Measurements from ENCODE around the gene GRAMD1B. TPM values are rescaled to one million over a fixed set of nuclear protein-coding genes. Genes with fewer than 3 reads are reported as not detected.

Gene GRAMD1B
- total and polyA plus RNA-seq, 4 donors, result 0.79 to 5.4 (median 4.6) TPM

DNA sequence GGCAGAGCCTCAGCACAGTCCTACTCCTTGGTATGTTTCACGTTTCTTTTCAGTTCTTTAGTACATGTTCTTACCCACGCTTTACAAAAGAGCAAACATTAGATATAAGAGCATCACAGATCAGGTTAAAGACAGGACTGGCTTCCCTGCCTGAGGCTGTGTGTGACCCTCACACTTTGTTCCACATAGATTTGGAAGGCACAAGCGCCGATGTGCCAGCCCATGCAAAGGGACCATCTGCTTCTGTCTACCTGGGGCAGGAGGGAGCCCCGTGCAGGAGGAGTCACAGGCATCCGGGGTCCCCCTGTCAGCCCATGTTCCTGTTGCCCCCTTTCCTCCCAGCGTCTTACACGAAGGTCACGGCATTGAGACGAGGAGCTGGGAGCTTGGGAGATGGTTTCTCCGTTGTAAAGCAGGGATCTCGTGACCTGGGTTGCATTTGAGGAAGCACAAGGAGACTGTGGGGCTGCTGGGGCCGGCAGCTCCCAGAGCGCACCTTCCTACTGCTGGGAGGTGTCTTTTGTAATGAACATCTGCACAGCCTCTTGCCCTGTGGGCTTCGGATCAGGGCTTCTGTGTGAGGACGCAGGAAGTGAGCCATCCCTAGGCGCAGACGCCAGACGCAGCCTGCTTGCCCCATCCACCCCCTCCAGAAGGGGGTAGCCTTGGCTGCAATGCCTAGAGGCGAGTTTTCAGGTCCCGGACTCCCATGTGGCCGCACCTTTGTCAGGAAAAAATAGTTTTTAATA is 151.8 kb downstream of the GRAMD1B start:
- Histone ChIP-seq H3K27ac (ENCODE audit: low read depth in 1 of 2, low read length in 2 of 2) (no peak overlapping the region), H3K27me3 (ENCODE audit: control insufficient read depth in 1 of 2, insufficient read depth in 2 of 2, low read length in 1 of 2) (no peaks in the 10 kb centered on the region), H3K4me1 (ENCODE audit: control insufficient read depth in 1 of 2, insufficient read depth in 2 of 2, low read length in 2 of 2) (no peaks in the 10 kb centered on the region), H3K9me3 (ENCODE audit: control insufficient read depth, low read length) (no peaks in the 10 kb centered on the region), H3K4me3 (ENCODE audit: low read length in 2 of 2) (no peak overlapping the region), H3K36me3 (ENCODE audit: control insufficient read depth in 1 of 2, insufficient read depth in 2 of 2, low read length in 1 of 2) (no peaks in the 10 kb centered on the region)
- ATAC-seq (ENCODE audit: low FRiP score) (no peak), DNase-seq (no peak)
- intact Hi-C loops (cut with DNase I), result loop anchor here in 1 of 2 donors (5.0 kb wide), 1 partner anchor 130 kb away; no protein-coding TSS in a partner anchor
- WGBS, 2 donors, result 89 to 91% methylated on average over 22 of the region's 22 CpGs

DNA sequence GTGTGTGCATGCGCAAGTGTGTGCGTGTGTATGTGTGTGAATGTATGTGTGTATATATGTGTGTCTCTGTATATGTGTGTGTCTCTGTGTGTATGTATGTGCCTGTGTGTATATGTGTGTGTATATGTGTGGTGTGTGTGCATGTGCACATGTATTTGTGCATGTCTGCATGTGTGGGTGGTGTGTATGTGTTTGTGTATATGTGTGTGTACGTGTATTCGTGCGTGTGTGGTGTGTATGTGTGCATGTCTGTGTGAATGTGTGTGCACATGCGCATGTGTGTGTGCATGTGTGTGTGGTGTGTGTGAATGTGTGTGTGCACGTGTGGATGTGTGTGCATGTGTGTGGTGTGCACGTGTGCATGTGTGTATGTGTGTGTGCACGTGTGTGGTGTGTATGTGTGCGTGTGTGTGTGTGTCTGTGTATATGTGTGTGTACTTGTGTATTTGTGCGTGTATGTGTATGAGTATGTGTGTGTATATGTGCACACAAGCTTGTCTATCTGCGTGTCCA is 153.0 kb downstream of the GRAMD1B start:
- no peak for DNase-seq
- Histone ChIP-seq H3K4me1 (ENCODE audit: control insufficient read depth in 1 of 2, insufficient read depth in 2 of 2, low read length in 2 of 2) (no peaks in the 10 kb centered on the region), H3K27ac (ENCODE audit: low read depth in 1 of 2, low read length in 2 of 2) (no peak overlapping the region), H3K4me3 (ENCODE audit: low read length in 2 of 2) (no peak overlapping the region), H3K27me3 (ENCODE audit: control insufficient read depth in 1 of 2, insufficient read depth in 2 of 2, low read length in 1 of 2) (no peaks in the 10 kb centered on the region), H3K36me3 (ENCODE audit: control insufficient read depth in 1 of 2, insufficient read depth in 2 of 2, low read length in 1 of 2) (no peaks in the 10 kb centered on the region), H3K9me3 (ENCODE audit: control insufficient read depth, low read length) (no peaks in the 10 kb centered on the region)
- 90 to 93% methylated on average over 12 of the region's 12 CpGs for WGBS, 2 donors
- ATAC-seq (ENCODE audit: low FRiP score), result no peak
- intact Hi-C loops (cut with DNase I), result loop anchor here in 1 of 2 donors (5.0 kb wide), 1 partner anchor 129 kb away; no protein-coding TSS in a partner anchor

DNA sequence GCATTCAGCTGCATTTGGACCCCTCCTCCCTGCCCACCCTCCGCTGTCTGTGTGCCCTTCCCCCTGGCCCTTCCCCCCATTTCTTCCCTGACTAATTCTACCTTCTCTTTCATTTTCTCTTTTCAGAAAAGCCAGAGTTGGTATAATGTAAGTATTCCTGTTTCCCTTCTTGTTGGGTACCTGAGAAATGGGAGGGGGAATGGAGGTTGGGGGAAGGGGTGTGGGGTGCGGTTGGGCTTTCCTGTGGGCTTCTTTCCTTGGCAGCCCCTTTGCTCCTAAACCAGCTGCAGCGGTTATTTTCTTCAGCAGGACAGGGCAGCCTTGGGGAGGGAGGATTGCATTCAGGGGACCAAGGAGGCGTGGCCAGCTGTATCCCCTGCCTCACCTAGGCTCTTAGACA is 154.1 kb downstream of the GRAMD1B start:
- intact Hi-C loops (cut with DNase I), result loop anchor here in 1 of 2 donors (5.0 kb wide), 1 partner anchor 128 kb away; no protein-coding TSS in a partner anchor

DNA sequence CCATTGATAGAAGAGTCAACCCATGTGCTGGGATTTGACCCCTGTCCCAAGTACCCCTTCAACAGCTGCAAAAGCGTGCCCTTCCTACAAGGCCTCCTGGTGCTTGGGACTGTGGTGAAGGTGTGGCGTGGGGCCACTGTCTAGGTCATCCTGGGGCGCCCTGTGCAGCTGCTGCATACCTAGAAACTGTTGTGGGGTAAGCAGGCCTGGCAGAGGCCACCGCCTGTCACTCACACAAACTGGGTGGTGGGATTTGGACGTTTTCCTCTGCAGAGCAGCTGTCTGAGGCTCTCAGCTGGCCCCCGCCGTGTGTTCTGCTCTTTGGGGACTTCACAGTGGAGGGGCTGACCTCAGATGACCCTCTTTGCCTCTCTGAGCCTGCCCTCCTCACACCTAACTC is 154.7 kb downstream of the GRAMD1B start:
- no peaks in the 10 kb centered on the region for H3K27me3 ChIP-seq (ENCODE audit: control insufficient read depth in 1 of 2, insufficient read depth in 2 of 2, low read length in 1 of 2)
- ATAC-seq (ENCODE audit: low FRiP score) (no peak), DNase-seq (no peak)
- intact Hi-C loops (cut with DNase I), result loop anchor here in 1 of 2 donors (5.0 kb wide), 1 partner anchor 128 kb away; no protein-coding TSS in a partner anchor
- no peaks in the 10 kb centered on the region for H3K36me3 ChIP-seq (ENCODE audit: control insufficient read depth in 1 of 2, insufficient read depth in 2 of 2, low read length in 1 of 2)
- H3K4me3 ChIP-seq (ENCODE audit: low read length in 2 of 2), result no peak overlapping the region
- no peak overlapping the region for H3K27ac ChIP-seq (ENCODE audit: low read depth in 1 of 2, low read length in 2 of 2)
- no peaks in the 10 kb centered on the region for H3K9me3 ChIP-seq (ENCODE audit: control insufficient read depth, low read length)
- no peaks in the 10 kb centered on the region for H3K4me1 ChIP-seq (ENCODE audit: control insufficient read depth in 1 of 2, insufficient read depth in 2 of 2, low read length in 2 of 2)
- 79 to 88% methylated on average over 7 of the region's 7 CpGs for WGBS, 2 donors

More for the DNA sequence above, 154.1 kb downstream of the GRAMD1B start:
- Histone ChIP-seq H3K27ac (ENCODE audit: low read depth in 1 of 2, low read length in 2 of 2) (no peak overlapping the region), H3K27me3 (ENCODE audit: control insufficient read depth in 1 of 2, insufficient read depth in 2 of 2, low read length in 1 of 2) (no peaks in the 10 kb centered on the region), H3K36me3 (ENCODE audit: control insufficient read depth in 1 of 2, insufficient read depth in 2 of 2, low read length in 1 of 2) (no peaks in the 10 kb centered on the region), H3K9me3 (ENCODE audit: control insufficient read depth, low read length) (no peaks in the 10 kb centered on the region), H3K4me3 (ENCODE audit: low read length in 2 of 2) (no peak overlapping the region), H3K4me1 (ENCODE audit: control insufficient read depth in 1 of 2, insufficient read depth in 2 of 2, low read length in 2 of 2) (no peaks in the 10 kb centered on the region)
- ATAC-seq (ENCODE audit: low FRiP score) (no peak), DNase-seq (no peak)
- 97 to 100% methylated on average over 4 of the region's 4 CpGs for WGBS, 2 donors

DNA sequence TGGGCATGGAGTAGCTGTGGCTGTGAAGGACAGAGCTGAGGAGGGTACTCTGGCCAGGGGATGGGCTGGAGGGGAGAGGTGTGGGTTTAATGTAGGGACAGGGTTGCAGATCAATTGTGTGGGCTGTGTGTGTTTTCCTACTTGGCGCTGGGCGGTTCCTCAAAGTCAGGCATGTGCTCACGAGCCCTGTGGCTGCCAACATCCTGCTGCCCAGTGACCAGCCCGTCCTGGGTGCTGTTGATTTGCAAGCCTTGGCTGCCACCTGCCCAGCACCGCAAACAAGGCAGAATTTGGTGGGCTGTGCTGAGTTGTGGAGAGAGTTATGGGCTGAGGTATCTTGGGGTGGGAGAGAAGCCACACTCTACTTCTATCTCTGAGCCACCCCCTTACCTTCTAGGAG is 155.1 kb downstream of the GRAMD1B start:
- intact Hi-C loops (cut with DNase I), result no loop called here
- Histone ChIP-seq H3K9me3 (ENCODE audit: control insufficient read depth, low read length) (no peaks in the 10 kb centered on the region), H3K4me1 (ENCODE audit: control insufficient read depth in 1 of 2, insufficient read depth in 2 of 2, low read length in 2 of 2) (no peaks in the 10 kb centered on the region), H3K4me3 (ENCODE audit: low read length in 2 of 2) (no peak overlapping the region), H3K27me3 (ENCODE audit: control insufficient read depth in 1 of 2, insufficient read depth in 2 of 2, low read length in 1 of 2) (no peaks in the 10 kb centered on the region), H3K27ac (ENCODE audit: low read depth in 1 of 2, low read length in 2 of 2) (no peak overlapping the region), H3K36me3 (ENCODE audit: control insufficient read depth in 1 of 2, insufficient read depth in 2 of 2, low read length in 1 of 2) (no peaks in the 10 kb centered on the region)
- DNase-seq, result no peak
- 78% methylated on average over 5 of the region's 5 CpGs for WGBS, 2 donors
- no peak for ATAC-seq (ENCODE audit: low FRiP score)

DNA sequence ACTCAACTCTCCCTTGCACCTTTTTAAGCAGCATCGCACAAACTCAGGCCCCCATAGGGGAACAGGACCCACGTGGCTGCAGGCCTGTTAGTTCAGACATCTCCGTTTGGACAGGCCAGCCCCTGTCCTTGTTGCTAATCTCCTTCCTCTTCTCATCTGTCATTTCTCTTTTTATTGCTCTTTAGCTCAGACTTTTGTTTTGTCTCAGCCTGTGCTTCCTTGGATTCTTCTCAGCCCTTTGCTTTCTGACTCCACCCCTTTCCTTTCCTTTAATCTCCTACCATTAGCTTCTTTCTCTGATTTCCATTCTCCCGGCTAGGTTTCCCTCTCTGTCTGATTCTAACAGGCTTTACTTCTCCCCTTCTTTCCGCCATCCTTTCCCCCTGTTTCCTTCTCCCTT is 155.6 kb downstream of the GRAMD1B start:
- Histone ChIP-seq H3K4me3 (ENCODE audit: low read length in 2 of 2) (no peak overlapping the region), H3K36me3 (ENCODE audit: control insufficient read depth in 1 of 2, insufficient read depth in 2 of 2, low read length in 1 of 2) (no peaks in the 10 kb centered on the region), H3K27ac (ENCODE audit: low read depth in 1 of 2, low read length in 2 of 2) (no peak overlapping the region), H3K9me3 (ENCODE audit: control insufficient read depth, low read length) (no peaks in the 10 kb centered on the region), H3K27me3 (ENCODE audit: control insufficient read depth in 1 of 2, insufficient read depth in 2 of 2, low read length in 1 of 2) (no peaks in the 10 kb centered on the region), H3K4me1 (ENCODE audit: control insufficient read depth in 1 of 2, insufficient read depth in 2 of 2, low read length in 2 of 2) (no peaks in the 10 kb centered on the region)
- intact Hi-C loops (cut with DNase I), result no loop called here
- no peak for DNase-seq
- WGBS, 2 donors, result 78 to 79% methylated on average over 5 of the region's 5 CpGs
- no peak for ATAC-seq (ENCODE audit: low FRiP score)

DNA sequence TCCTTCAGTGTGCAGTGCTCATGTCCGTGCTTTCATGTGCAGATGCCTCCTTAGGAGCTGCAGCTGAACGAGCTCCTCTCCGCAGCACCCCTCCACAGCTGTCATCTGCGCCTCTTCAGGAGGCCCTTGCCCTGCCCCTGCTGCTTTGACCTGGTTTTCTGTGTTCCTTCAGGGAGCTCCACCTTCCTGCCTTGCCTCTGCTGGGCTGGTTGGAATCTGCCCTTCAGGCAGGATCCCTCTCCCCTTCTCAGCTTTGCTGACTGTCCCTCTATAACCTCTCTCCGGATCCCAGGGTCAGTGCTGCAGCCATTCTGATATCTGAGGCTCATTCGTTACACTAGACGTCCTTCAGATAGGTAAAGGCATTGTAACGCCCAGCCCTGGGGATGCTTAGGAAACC is 156.5 kb downstream of the GRAMD1B start:
- intact Hi-C loops (cut with DNase I), result no loop called here
- no peak overlapping the region for H3K4me3 ChIP-seq (ENCODE audit: low read length in 2 of 2)
- no peak for DNase-seq
- no peaks in the 10 kb centered on the region for H3K9me3 ChIP-seq (ENCODE audit: control insufficient read depth, low read length)
- H3K27ac ChIP-seq (ENCODE audit: low read depth in 1 of 2, low read length in 2 of 2), result no peak overlapping the region
- WGBS, 2 donors, result 86 to 90% methylated on average over 8 of the region's 8 CpGs
- no peaks in the 10 kb centered on the region for H3K27me3 ChIP-seq (ENCODE audit: control insufficient read depth in 1 of 2, insufficient read depth in 2 of 2, low read length in 1 of 2)
- H3K36me3 ChIP-seq (ENCODE audit: control insufficient read depth in 1 of 2, insufficient read depth in 2 of 2, low read length in 1 of 2), result no peaks in the 10 kb centered on the region
- no peaks in the 10 kb centered on the region for H3K4me1 ChIP-seq (ENCODE audit: control insufficient read depth in 1 of 2, insufficient read depth in 2 of 2, low read length in 2 of 2)
- ATAC-seq (ENCODE audit: low FRiP score), result no peak

DNA sequence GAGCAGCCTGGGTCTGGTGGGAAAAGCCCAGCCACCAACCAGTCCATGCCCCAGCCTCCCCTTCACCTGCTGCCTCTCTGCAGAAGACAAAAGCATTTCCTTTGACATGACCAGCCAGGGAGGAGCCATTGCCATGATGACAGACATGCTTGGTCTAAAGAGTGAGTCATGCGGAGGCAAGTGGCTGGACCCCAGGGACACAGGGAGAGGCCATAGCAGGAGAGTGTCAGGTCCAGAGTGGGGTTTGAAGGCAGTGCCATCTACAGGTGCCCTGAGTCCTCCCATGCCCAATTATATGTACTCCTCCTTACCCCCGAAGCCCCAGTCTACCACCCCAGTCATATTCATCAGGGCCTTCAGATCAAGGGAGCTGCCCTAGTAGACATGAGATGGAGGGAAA is 157.0 kb downstream of the GRAMD1B start:
- DNase-seq, result no peak

DNA sequence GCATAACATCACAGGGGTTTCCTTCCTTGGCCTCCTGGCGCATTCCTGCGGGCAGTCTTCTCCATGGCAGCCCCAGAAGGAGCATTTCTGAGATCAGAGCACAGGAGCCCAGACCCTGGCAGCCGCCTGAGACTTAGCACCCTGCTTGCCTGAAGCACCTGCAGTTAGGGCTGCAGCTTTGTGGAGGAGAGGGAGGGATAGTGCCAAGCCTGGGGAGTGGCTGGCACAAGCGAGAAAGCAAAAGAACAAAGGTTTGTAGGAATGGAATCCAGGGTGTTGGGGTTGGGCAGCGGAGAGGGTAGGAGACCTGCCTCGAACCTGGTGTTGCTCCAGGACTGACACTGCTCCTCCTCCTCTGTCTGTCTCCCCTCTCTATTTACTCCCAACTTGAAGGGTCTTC is 157.5 kb downstream of the GRAMD1B start:
- ATAC-seq (ENCODE audit: low FRiP score), result no peak
- no peaks in the 10 kb centered on the region for H3K4me1 ChIP-seq (ENCODE audit: control insufficient read depth in 1 of 2, insufficient read depth in 2 of 2, low read length in 2 of 2)
- WGBS, 2 donors, result 91 to 97% methylated on average over 6 of the region's 6 CpGs
- no peaks in the 10 kb centered on the region for H3K27me3 ChIP-seq (ENCODE audit: control insufficient read depth in 1 of 2, insufficient read depth in 2 of 2, low read length in 1 of 2)
- H3K4me3 ChIP-seq (ENCODE audit: low read length in 2 of 2), result no peak overlapping the region
- H3K9me3 ChIP-seq (ENCODE audit: control insufficient read depth, low read length), result no peaks in the 10 kb centered on the region
- H3K36me3 ChIP-seq (ENCODE audit: control insufficient read depth in 1 of 2, insufficient read depth in 2 of 2, low read length in 1 of 2), result no peaks in the 10 kb centered on the region
- intact Hi-C loops (cut with DNase I), result no loop called here
- no peak overlapping the region for H3K27ac ChIP-seq (ENCODE audit: low read depth in 1 of 2, low read length in 2 of 2)
- no peak for DNase-seq

More for the DNA sequence above, 157.0 kb downstream of the GRAMD1B start:
- H3K9me3 ChIP-seq (ENCODE audit: control insufficient read depth, low read length), result no peaks in the 10 kb centered on the region
- H3K4me1 ChIP-seq (ENCODE audit: control insufficient read depth in 1 of 2, insufficient read depth in 2 of 2, low read length in 2 of 2), result no peaks in the 10 kb centered on the region
- intact Hi-C loops (cut with DNase I), result no loop called here
- no peak overlapping the region for H3K4me3 ChIP-seq (ENCODE audit: low read length in 2 of 2)
- H3K27me3 ChIP-seq (ENCODE audit: control insufficient read depth in 1 of 2, insufficient read depth in 2 of 2, low read length in 1 of 2), result no peaks in the 10 kb centered on the region
- no peak overlapping the region for H3K27ac ChIP-seq (ENCODE audit: low read depth in 1 of 2, low read length in 2 of 2)
- ATAC-seq (ENCODE audit: low FRiP score), result no peak
- 95 to 100% methylated on average over 2 of the region's 2 CpGs for WGBS, 2 donors
- no peaks in the 10 kb centered on the region for H3K36me3 ChIP-seq (ENCODE audit: control insufficient read depth in 1 of 2, insufficient read depth in 2 of 2, low read length in 1 of 2)

Measured in aorta (tissue), 5 donors.